ENCODE measurements around the gene KISS1. TPM values are rescaled to one million over a fixed set of nuclear protein-coding genes. Genes with fewer than 3 reads are reported as not detected.

Gene KISS1
- total and polyA plus RNA-seq, 4 donors: 1.3 to 1.6 TPM; not detected in 2

GRCh38 chr1:204230211-204230610 is 33.9 kb upstream of the KISS1 start:
- Histone ChIP-seq H3K4me1 (ENCODE audit: control insufficient read depth in 1 of 2, insufficient read depth in 2 of 2, low read length in 2 of 2) (no peaks in the 10 kb centered on the region), H3K4me3 (ENCODE audit: low read length in 2 of 2) (no peak overlapping the region), H3K27me3 (ENCODE audit: control insufficient read depth in 1 of 2, insufficient read depth in 2 of 2, low read length in 1 of 2) (no peaks in the 10 kb centered on the region), H3K27ac (ENCODE audit: low read depth in 1 of 2, low read length in 2 of 2) (no peak overlapping the region), H3K36me3 (ENCODE audit: control insufficient read depth in 1 of 2, insufficient read depth in 2 of 2, low read length in 1 of 2) (no peaks in the 10 kb centered on the region), H3K9me3 (ENCODE audit: control insufficient read depth, low read length) (no peaks in the 10 kb centered on the region)
- no peak for ATAC-seq (ENCODE audit: low FRiP score)
- intact Hi-C loops (cut with DNase I): no loop called here
- WGBS, 2 donors: 94 to 97% methylated on average over 14 of the region's 14 CpGs
- DNase-seq: no peak

GRCh38 chr1:204228896-204229295 is 32.6 kb upstream of the KISS1 start:
- no peak overlapping the region for H3K4me3 ChIP-seq (ENCODE audit: low read length in 2 of 2)
- peak in 1 of 2 donors; percentile 44 for DNase-seq
- H3K27ac ChIP-seq (ENCODE audit: low read depth in 1 of 2, low read length in 2 of 2): no peak overlapping the region
- ATAC-seq (ENCODE audit: low FRiP score): no peak
- intact Hi-C loops (cut with DNase I): no loop called here
- no peaks in the 10 kb centered on the region for H3K36me3 ChIP-seq (ENCODE audit: control insufficient read depth in 1 of 2, insufficient read depth in 2 of 2, low read length in 1 of 2)
- WGBS, 2 donors: 95 to 97% methylated on average over 13 of the region's 13 CpGs
- H3K4me1 ChIP-seq (ENCODE audit: control insufficient read depth in 1 of 2, insufficient read depth in 2 of 2, low read length in 2 of 2): no peaks in the 10 kb centered on the region
- H3K9me3 ChIP-seq (ENCODE audit: control insufficient read depth, low read length): no peaks in the 10 kb centered on the region
- H3K27me3 ChIP-seq (ENCODE audit: control insufficient read depth in 1 of 2, insufficient read depth in 2 of 2, low read length in 1 of 2): no peaks in the 10 kb centered on the region

DNA sequence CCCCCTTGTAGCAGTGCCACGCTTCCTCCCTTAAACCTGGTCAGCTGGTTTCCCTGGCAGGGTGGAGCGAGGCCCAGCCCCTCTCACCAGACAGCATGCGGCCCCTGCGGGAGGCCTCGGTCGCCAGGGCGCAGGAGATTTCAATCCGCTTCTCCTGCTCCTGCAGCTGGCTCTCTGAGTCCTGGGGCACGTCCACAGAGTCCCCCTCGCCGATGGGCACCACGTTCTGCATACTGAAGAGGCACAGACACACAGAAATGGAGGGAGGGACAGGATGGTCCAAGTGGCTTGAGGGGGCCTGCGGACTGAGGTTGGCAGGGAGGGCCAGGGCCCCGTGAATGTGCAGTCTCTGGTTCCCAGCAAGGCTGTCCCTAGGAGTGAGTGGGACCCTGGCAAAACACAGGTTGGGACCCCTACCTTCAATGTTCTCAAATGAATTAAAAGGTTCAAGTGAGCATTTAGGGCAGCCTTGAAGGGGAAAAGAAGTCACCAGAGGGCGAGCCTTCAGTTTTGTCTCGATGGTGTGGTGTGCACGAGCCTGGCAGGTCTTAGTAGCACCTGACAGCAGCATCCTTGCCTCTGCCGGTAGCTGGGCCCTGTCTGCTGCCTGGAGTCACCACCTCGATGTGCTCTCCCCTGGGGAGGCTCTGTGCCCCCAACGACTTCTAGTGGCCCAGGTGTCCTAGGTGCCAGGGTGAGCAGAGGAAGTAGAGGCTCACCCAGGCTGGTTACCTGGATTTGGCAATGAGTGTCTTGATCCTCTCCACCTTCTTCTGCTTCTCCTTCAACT is 31.9 kb upstream of the KISS1 start:
- Histone ChIP-seq H3K27ac (ENCODE audit: low read depth in 1 of 2, low read length in 2 of 2) (no peak overlapping the region), H3K36me3 (ENCODE audit: control insufficient read depth in 1 of 2, insufficient read depth in 2 of 2, low read length in 1 of 2) (no peaks in the 10 kb centered on the region), H3K4me3 (ENCODE audit: low read length in 2 of 2) (no peak overlapping the region), H3K9me3 (ENCODE audit: control insufficient read depth, low read length) (no peaks in the 10 kb centered on the region), H3K27me3 (ENCODE audit: control insufficient read depth in 1 of 2, insufficient read depth in 2 of 2, low read length in 1 of 2) (no peaks in the 10 kb centered on the region), H3K4me1 (ENCODE audit: control insufficient read depth in 1 of 2, insufficient read depth in 2 of 2, low read length in 2 of 2) (no peaks in the 10 kb centered on the region)
- no peak for ATAC-seq (ENCODE audit: low FRiP score)
- WGBS, 2 donors: 89 to 92% methylated on average over 20 of the region's 20 CpGs
- no peak for DNase-seq
- intact Hi-C loops (cut with DNase I): no loop called here

DNA sequence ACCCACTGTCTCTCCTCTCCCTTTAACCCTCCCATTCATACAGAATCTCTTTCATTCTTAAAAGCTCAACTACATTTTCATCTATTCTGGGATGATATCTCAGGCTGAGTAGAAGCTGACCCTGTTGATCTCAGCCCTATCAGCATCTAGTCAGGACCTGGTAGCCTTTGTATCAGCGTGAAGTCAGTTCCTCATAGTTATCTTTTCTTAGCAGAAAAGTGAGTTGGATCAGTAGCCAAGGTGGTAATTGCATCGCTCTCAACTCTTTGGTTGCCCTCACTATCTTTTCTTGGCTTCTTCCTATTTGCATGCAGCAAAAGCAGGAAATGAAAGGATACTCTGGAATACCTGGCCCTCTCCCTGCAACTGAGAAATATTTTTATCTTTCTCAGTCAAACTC is 31.1 kb upstream of the KISS1 start:
- intact Hi-C loops (cut with DNase I): no loop called here
- Histone ChIP-seq H3K4me1 (ENCODE audit: control insufficient read depth in 1 of 2, insufficient read depth in 2 of 2, low read length in 2 of 2) (no peaks in the 10 kb centered on the region), H3K9me3 (ENCODE audit: control insufficient read depth, low read length) (no peaks in the 10 kb centered on the region), H3K27ac (ENCODE audit: low read depth in 1 of 2, low read length in 2 of 2) (no peak overlapping the region), H3K36me3 (ENCODE audit: control insufficient read depth in 1 of 2, insufficient read depth in 2 of 2, low read length in 1 of 2) (no peaks in the 10 kb centered on the region), H3K27me3 (ENCODE audit: control insufficient read depth in 1 of 2, insufficient read depth in 2 of 2, low read length in 1 of 2) (no peaks in the 10 kb centered on the region), H3K4me3 (ENCODE audit: low read length in 2 of 2) (no peak overlapping the region)
- ATAC-seq (ENCODE audit: low FRiP score): no peak
- 97 to 98% methylated on average over 2 of the region's 2 CpGs for WGBS, 2 donors
- no peak for DNase-seq

GRCh38 chr1:204225841-204226735 is 29.8 kb upstream of the KISS1 start:
- ATAC-seq (ENCODE audit: low FRiP score): no peak
- no peak overlapping the region for H3K27ac ChIP-seq (ENCODE audit: low read depth in 1 of 2, low read length in 2 of 2)

DNA sequence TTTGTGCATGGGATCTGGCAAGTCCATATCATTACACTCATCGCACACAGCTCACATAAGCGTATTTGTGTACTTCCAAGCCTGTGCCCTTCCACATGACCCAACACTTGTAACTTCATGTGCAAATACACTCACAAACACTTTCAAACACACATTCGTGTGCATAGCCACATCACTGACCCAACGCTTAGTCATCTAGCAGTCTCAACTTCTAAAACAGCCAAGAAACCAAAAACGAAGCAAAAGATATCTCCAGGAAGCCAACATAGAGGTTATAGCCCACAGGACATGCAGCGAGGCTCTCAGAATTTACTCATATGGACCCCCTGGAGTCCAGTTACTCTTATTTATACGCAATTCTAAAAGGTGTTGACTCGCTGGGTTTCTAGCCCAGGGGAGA is 28.4 kb upstream of the KISS1 start:
- H3K27me3 ChIP-seq (ENCODE audit: control insufficient read depth in 1 of 2, insufficient read depth in 2 of 2, low read length in 1 of 2): no peaks in the 10 kb centered on the region
- no peaks in the 10 kb centered on the region for H3K9me3 ChIP-seq (ENCODE audit: control insufficient read depth, low read length)
- no peaks in the 10 kb centered on the region for H3K4me1 ChIP-seq (ENCODE audit: control insufficient read depth in 1 of 2, insufficient read depth in 2 of 2, low read length in 2 of 2)
- intact Hi-C loops (cut with DNase I): no loop called here
- WGBS, 2 donors: 85 to 87% methylated on average over 8 of the region's 8 CpGs
- H3K4me3 ChIP-seq (ENCODE audit: low read length in 2 of 2): no peak overlapping the region
- DNase-seq: no peak
- ATAC-seq (ENCODE audit: low FRiP score): no peak
- no peak overlapping the region for H3K27ac ChIP-seq (ENCODE audit: low read depth in 1 of 2, low read length in 2 of 2)
- H3K36me3 ChIP-seq (ENCODE audit: control insufficient read depth in 1 of 2, insufficient read depth in 2 of 2, low read length in 1 of 2): no peaks in the 10 kb centered on the region

More at GRCh38 chr1:204225841-204226735, 29.8 kb upstream of the KISS1 start:
- Histone ChIP-seq H3K27me3 (ENCODE audit: control insufficient read depth in 1 of 2, insufficient read depth in 2 of 2, low read length in 1 of 2) (no peaks in the 10 kb centered on the region), H3K36me3 (ENCODE audit: control insufficient read depth in 1 of 2, insufficient read depth in 2 of 2, low read length in 1 of 2) (no peaks in the 10 kb centered on the region), H3K4me3 (ENCODE audit: low read length in 2 of 2) (no peak overlapping the region), H3K4me1 (ENCODE audit: control insufficient read depth in 1 of 2, insufficient read depth in 2 of 2, low read length in 2 of 2) (no peaks in the 10 kb centered on the region), H3K9me3 (ENCODE audit: control insufficient read depth, low read length) (no peaks in the 10 kb centered on the region)
- no peak for DNase-seq
- WGBS, 2 donors: 56 to 57% methylated on average over 16 of the region's 16 CpGs
- intact Hi-C loops (cut with DNase I): no loop called here

- intact Hi-C loops (cut with DNase I): no loop called here
- no peak overlapping the region for H3K4me3 ChIP-seq (ENCODE audit: low read length in 2 of 2)
Observed at GRCh38 chr1:204223129-204223860, 27.0 kb upstream of the KISS1 start.

DNA sequence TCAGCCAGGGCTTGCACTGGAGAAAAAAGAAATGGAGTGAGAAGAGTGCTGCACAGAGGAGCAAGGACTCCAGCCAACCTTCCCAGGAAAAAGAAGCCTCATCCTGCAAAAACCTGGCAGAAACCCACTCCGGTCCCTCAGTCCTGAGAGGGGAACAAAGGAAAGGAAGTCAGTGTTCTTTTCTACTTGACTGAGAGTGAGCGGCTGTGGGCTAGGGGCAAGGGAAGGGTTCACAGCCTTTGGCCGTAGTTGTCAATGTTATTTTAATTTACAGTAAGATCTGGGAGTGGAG is 26.4 kb upstream of the KISS1 start:
- WGBS, 2 donors: 78 to 81% methylated on average over 3 of the region's 3 CpGs
- intact Hi-C loops (cut with DNase I): no loop called here

More at GRCh38 chr1:204223129-204223860, 27.0 kb upstream of the KISS1 start:
- DNase-seq (no peak), ATAC-seq (ENCODE audit: low FRiP score) (no peak)
- Histone ChIP-seq H3K27me3 (ENCODE audit: control insufficient read depth in 1 of 2, insufficient read depth in 2 of 2, low read length in 1 of 2) (no peaks in the 10 kb centered on the region), H3K4me1 (ENCODE audit: control insufficient read depth in 1 of 2, insufficient read depth in 2 of 2, low read length in 2 of 2) (no peaks in the 10 kb centered on the region), H3K9me3 (ENCODE audit: control insufficient read depth, low read length) (no peaks in the 10 kb centered on the region), H3K36me3 (ENCODE audit: control insufficient read depth in 1 of 2, insufficient read depth in 2 of 2, low read length in 1 of 2) (no peaks in the 10 kb centered on the region), H3K27ac (ENCODE audit: low read depth in 1 of 2, low read length in 2 of 2) (no peak overlapping the region)
- 80 to 83% methylated on average over 17 of the region's 17 CpGs for WGBS, 2 donors

More for the DNA sequence above, 26.4 kb upstream of the KISS1 start:
- no peak for ATAC-seq (ENCODE audit: low FRiP score)
- no peak overlapping the region for H3K4me3 ChIP-seq (ENCODE audit: low read length in 2 of 2)
- no peaks in the 10 kb centered on the region for H3K36me3 ChIP-seq (ENCODE audit: control insufficient read depth in 1 of 2, insufficient read depth in 2 of 2, low read length in 1 of 2)
- H3K27me3 ChIP-seq (ENCODE audit: control insufficient read depth in 1 of 2, insufficient read depth in 2 of 2, low read length in 1 of 2): no peaks in the 10 kb centered on the region
- H3K4me1 ChIP-seq (ENCODE audit: control insufficient read depth in 1 of 2, insufficient read depth in 2 of 2, low read length in 2 of 2): no peaks in the 10 kb centered on the region
- no peak overlapping the region for H3K27ac ChIP-seq (ENCODE audit: low read depth in 1 of 2, low read length in 2 of 2)
- no peaks in the 10 kb centered on the region for H3K9me3 ChIP-seq (ENCODE audit: control insufficient read depth, low read length)
- DNase-seq: no peak
